Measurements from ENCODE around the gene CMPK1.

The CMPK1 gene

GRCh38 chr1:47388891-47389238, 55.3 kb downstream of the CMPK1 start:
- Histone ChIP-seq H3K27me3 (replicated peaks; ENCODE audit: control insufficient read depth, insufficient read depth, low read length, poor library complexity, severe bottlenecking) (no peaks in the 10 kb centered on the region), H3K36me3 (ENCODE audit: control insufficient read depth, insufficient read depth, low read length) (no peaks in the 10 kb centered on the region), H3K4me3 (ENCODE audit: insufficient read depth, low read depth, low read length, poor library complexity, severe bottlenecking) (no peak overlapping the region), H3K27ac (ENCODE audit: insufficient read depth, low read length, poor library complexity, severe bottlenecking) (no peak overlapping the region), H3K4me1 (ENCODE audit: control insufficient read depth, insufficient read depth, low read length, poor library complexity, severe bottlenecking) (no peaks in the 10 kb centered on the region), H3K9me3 (ENCODE audit: control insufficient read depth, low read length) (no peaks in the 10 kb centered on the region)
- peak in 1 of 3 donors; percentile 3 for DNase-seq

GRCh38 chr1:47389731-47390130, 56.1 kb downstream of the CMPK1 start:
- no peak overlapping the region for H3K27ac ChIP-seq (ENCODE audit: insufficient read depth, low read length, poor library complexity, severe bottlenecking)
- DNase-seq, result no peak
- H3K36me3 ChIP-seq (ENCODE audit: control insufficient read depth, insufficient read depth, low read length), result no peaks in the 10 kb centered on the region
- no peaks in the 10 kb centered on the region for H3K4me1 ChIP-seq (ENCODE audit: control insufficient read depth, insufficient read depth, low read length, poor library complexity, severe bottlenecking)
- H3K27me3 ChIP-seq (replicated peaks; ENCODE audit: control insufficient read depth, insufficient read depth, low read length, poor library complexity, severe bottlenecking), result no peaks in the 10 kb centered on the region
- H3K4me3 ChIP-seq (ENCODE audit: insufficient read depth, low read depth, low read length, poor library complexity, severe bottlenecking), result no peak overlapping the region
- no peaks in the 10 kb centered on the region for H3K9me3 ChIP-seq (ENCODE audit: control insufficient read depth, low read length)

- Histone ChIP-seq H3K27me3 (replicated peaks; ENCODE audit: control insufficient read depth, insufficient read depth, low read length, poor library complexity, severe bottlenecking) (no peaks in the 10 kb centered on the region), H3K27ac (ENCODE audit: insufficient read depth, low read length, poor library complexity, severe bottlenecking) (no peak overlapping the region), H3K36me3 (ENCODE audit: control insufficient read depth, insufficient read depth, low read length) (no peaks in the 10 kb centered on the region), H3K9me3 (ENCODE audit: control insufficient read depth, low read length) (no peaks in the 10 kb centered on the region), H3K4me3 (ENCODE audit: insufficient read depth, low read depth, low read length, poor library complexity, severe bottlenecking) (no peak overlapping the region), H3K4me1 (ENCODE audit: control insufficient read depth, insufficient read depth, low read length, poor library complexity, severe bottlenecking) (no peaks in the 10 kb centered on the region)
- no peak for DNase-seq
These were observed 57.3 kb downstream of the CMPK1 start for GRCh38 chr1:47390843-47391242.

GRCh38 chr1:47393141-47393540, 59.6 kb downstream of the CMPK1 start:
- no peaks in the 10 kb centered on the region for H3K36me3 ChIP-seq (ENCODE audit: control insufficient read depth, insufficient read depth, low read length)
- no peak overlapping the region for H3K4me3 ChIP-seq (ENCODE audit: insufficient read depth, low read depth, low read length, poor library complexity, severe bottlenecking)
- H3K4me1 ChIP-seq (ENCODE audit: control insufficient read depth, insufficient read depth, low read length, poor library complexity, severe bottlenecking), result no peaks in the 10 kb centered on the region
- no peaks in the 10 kb centered on the region for H3K27me3 ChIP-seq (replicated peaks; ENCODE audit: control insufficient read depth, insufficient read depth, low read length, poor library complexity, severe bottlenecking)
- no peak for DNase-seq
- no peaks in the 10 kb centered on the region for H3K9me3 ChIP-seq (ENCODE audit: control insufficient read depth, low read length)
- H3K27ac ChIP-seq (ENCODE audit: insufficient read depth, low read length, poor library complexity, severe bottlenecking), result no peak overlapping the region

- DNase-seq, result no peak
- H3K36me3 ChIP-seq (ENCODE audit: control insufficient read depth, insufficient read depth, low read length), result no peaks in the 10 kb centered on the region
- no peaks in the 10 kb centered on the region for H3K9me3 ChIP-seq (ENCODE audit: control insufficient read depth, low read length)
- no peak overlapping the region for H3K27ac ChIP-seq (ENCODE audit: insufficient read depth, low read length, poor library complexity, severe bottlenecking)
- no peaks in the 10 kb centered on the region for H3K4me1 ChIP-seq (ENCODE audit: control insufficient read depth, insufficient read depth, low read length, poor library complexity, severe bottlenecking)
- no peaks in the 10 kb centered on the region for H3K27me3 ChIP-seq (replicated peaks; ENCODE audit: control insufficient read depth, insufficient read depth, low read length, poor library complexity, severe bottlenecking)
- H3K4me3 ChIP-seq (ENCODE audit: insufficient read depth, low read depth, low read length, poor library complexity, severe bottlenecking), result no peak overlapping the region
These were observed 61.8 kb downstream of the CMPK1 start for GRCh38 chr1:47395433-47395832.

GRCh38 chr1:47396671-47397196, 63.1 kb downstream of the CMPK1 start:
- no peak for DNase-seq
- no peak overlapping the region for H3K27ac ChIP-seq (ENCODE audit: insufficient read depth, low read length, poor library complexity, severe bottlenecking)
- H3K27me3 ChIP-seq (replicated peaks; ENCODE audit: control insufficient read depth, insufficient read depth, low read length, poor library complexity, severe bottlenecking), result no peaks in the 10 kb centered on the region
- H3K4me1 ChIP-seq (ENCODE audit: control insufficient read depth, insufficient read depth, low read length, poor library complexity, severe bottlenecking), result no peaks in the 10 kb centered on the region
- H3K9me3 ChIP-seq (ENCODE audit: control insufficient read depth, low read length), result no peaks in the 10 kb centered on the region
- no peak overlapping the region for H3K4me3 ChIP-seq (ENCODE audit: insufficient read depth, low read depth, low read length, poor library complexity, severe bottlenecking)
- H3K36me3 ChIP-seq (ENCODE audit: control insufficient read depth, insufficient read depth, low read length), result no peaks in the 10 kb centered on the region

GRCh38 chr1:47399138-47399845, 65.7 kb downstream of the CMPK1 start:
- no peaks in the 10 kb centered on the region for H3K27me3 ChIP-seq (replicated peaks; ENCODE audit: control insufficient read depth, insufficient read depth, low read length, poor library complexity, severe bottlenecking)
- no peaks in the 10 kb centered on the region for H3K4me1 ChIP-seq (ENCODE audit: control insufficient read depth, insufficient read depth, low read length, poor library complexity, severe bottlenecking)
- H3K9me3 ChIP-seq (ENCODE audit: control insufficient read depth, low read length), result no peaks in the 10 kb centered on the region
- H3K27ac ChIP-seq (ENCODE audit: insufficient read depth, low read length, poor library complexity, severe bottlenecking), result no peak overlapping the region
- H3K4me3 ChIP-seq (ENCODE audit: insufficient read depth, low read depth, low read length, poor library complexity, severe bottlenecking), result no peak overlapping the region
- DNase-seq, result no peak
- no peaks in the 10 kb centered on the region for H3K36me3 ChIP-seq (ENCODE audit: control insufficient read depth, insufficient read depth, low read length)

- no peak for DNase-seq
- no peak overlapping the region for H3K4me3 ChIP-seq (ENCODE audit: insufficient read depth, low read depth, low read length, poor library complexity, severe bottlenecking)
- H3K9me3 ChIP-seq (ENCODE audit: control insufficient read depth, low read length), result no peaks in the 10 kb centered on the region
- H3K4me1 ChIP-seq (ENCODE audit: control insufficient read depth, insufficient read depth, low read length, poor library complexity, severe bottlenecking), result no peaks in the 10 kb centered on the region
- H3K27me3 ChIP-seq (replicated peaks; ENCODE audit: control insufficient read depth, insufficient read depth, low read length, poor library complexity, severe bottlenecking), result no peaks in the 10 kb centered on the region
- H3K36me3 ChIP-seq (ENCODE audit: control insufficient read depth, insufficient read depth, low read length), result no peaks in the 10 kb centered on the region
- no peak overlapping the region for H3K27ac ChIP-seq (ENCODE audit: insufficient read depth, low read length, poor library complexity, severe bottlenecking)
These were observed 66.2 kb downstream of the CMPK1 start for GRCh38 chr1:47399846-47400155.

GRCh38 chr1:47401761-47402160, 68.2 kb downstream of the CMPK1 start:
- no peak overlapping the region for H3K27ac ChIP-seq (ENCODE audit: insufficient read depth, low read length, poor library complexity, severe bottlenecking)
- no peaks in the 10 kb centered on the region for H3K36me3 ChIP-seq (ENCODE audit: control insufficient read depth, insufficient read depth, low read length)
- H3K9me3 ChIP-seq (ENCODE audit: control insufficient read depth, low read length), result no peaks in the 10 kb centered on the region
- H3K4me1 ChIP-seq (ENCODE audit: control insufficient read depth, insufficient read depth, low read length, poor library complexity, severe bottlenecking), result no peaks in the 10 kb centered on the region
- H3K27me3 ChIP-seq (replicated peaks; ENCODE audit: control insufficient read depth, insufficient read depth, low read length, poor library complexity, severe bottlenecking), result no peaks in the 10 kb centered on the region
- DNase-seq, result no peak
- H3K4me3 ChIP-seq (ENCODE audit: insufficient read depth, low read depth, low read length, poor library complexity, severe bottlenecking), result no peak overlapping the region

- H3K27ac ChIP-seq (ENCODE audit: insufficient read depth, low read length, poor library complexity, severe bottlenecking), result no peak overlapping the region
- H3K4me1 ChIP-seq (ENCODE audit: control insufficient read depth, insufficient read depth, low read length, poor library complexity, severe bottlenecking), result no peaks in the 10 kb centered on the region
- H3K9me3 ChIP-seq (ENCODE audit: control insufficient read depth, low read length), result no peaks in the 10 kb centered on the region
- no peaks in the 10 kb centered on the region for H3K27me3 ChIP-seq (replicated peaks; ENCODE audit: control insufficient read depth, insufficient read depth, low read length, poor library complexity, severe bottlenecking)
- no peak for DNase-seq
- no peaks in the 10 kb centered on the region for H3K36me3 ChIP-seq (ENCODE audit: control insufficient read depth, insufficient read depth, low read length)
- no peak overlapping the region for H3K4me3 ChIP-seq (ENCODE audit: insufficient read depth, low read depth, low read length, poor library complexity, severe bottlenecking)
These were observed 69.0 kb downstream of the CMPK1 start for GRCh38 chr1:47402591-47402990.
